Activated gamma-delta T cell (primary cell): ENCODE data around the gene MTHFD1.

Source experiments
- DNase-seq: peaks from one replicate; lab custom pipeline; 2025; lab: John Stamatoyannopoulos, UW

MTHFD1 gene

GRCh38 chr14:64495252-64495651 is 107.1 kb downstream of the MTHFD1 start:
- DNase-seq = no peak

DNA sequence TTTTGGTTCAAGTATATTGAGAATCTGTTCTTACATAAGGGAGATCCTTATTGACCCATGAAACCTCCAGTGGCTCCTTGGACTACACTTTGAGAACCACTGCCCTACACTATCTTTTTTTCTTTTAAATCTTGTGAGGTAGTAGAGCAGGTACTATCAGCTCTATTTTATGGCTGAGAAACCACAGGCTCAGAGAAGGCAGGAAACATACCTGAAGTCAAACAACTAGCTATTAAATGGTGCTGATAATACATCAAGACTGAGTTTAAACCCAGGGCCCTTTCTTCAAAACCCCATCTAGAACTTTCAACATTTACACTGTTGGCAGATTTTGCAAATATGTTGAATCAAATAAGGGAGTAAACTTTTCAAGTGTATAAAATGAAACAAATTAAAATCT is 108.6 kb downstream of the MTHFD1 start:
- DNase-seq = no peak

DNA sequence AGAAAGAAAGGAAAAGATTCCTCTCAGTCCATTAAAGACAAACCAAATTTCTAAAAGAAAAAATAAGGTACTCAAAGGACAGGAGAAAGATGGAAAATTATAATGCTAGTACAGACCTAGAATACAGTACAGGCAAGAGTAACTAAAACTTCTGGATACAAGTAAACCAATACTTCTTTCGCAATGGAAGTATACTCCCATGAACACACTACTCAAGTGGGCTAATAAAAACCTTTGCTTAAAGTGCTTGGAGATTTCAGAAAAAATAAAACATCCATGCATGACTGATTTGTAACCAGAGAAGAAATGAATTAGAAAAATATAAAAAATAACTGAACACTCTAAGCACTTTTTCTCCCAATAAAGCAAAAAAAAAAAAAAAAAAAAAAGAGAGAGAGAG is 111.9 kb downstream of the MTHFD1 start:
- DNase-seq = no peak

DNA sequence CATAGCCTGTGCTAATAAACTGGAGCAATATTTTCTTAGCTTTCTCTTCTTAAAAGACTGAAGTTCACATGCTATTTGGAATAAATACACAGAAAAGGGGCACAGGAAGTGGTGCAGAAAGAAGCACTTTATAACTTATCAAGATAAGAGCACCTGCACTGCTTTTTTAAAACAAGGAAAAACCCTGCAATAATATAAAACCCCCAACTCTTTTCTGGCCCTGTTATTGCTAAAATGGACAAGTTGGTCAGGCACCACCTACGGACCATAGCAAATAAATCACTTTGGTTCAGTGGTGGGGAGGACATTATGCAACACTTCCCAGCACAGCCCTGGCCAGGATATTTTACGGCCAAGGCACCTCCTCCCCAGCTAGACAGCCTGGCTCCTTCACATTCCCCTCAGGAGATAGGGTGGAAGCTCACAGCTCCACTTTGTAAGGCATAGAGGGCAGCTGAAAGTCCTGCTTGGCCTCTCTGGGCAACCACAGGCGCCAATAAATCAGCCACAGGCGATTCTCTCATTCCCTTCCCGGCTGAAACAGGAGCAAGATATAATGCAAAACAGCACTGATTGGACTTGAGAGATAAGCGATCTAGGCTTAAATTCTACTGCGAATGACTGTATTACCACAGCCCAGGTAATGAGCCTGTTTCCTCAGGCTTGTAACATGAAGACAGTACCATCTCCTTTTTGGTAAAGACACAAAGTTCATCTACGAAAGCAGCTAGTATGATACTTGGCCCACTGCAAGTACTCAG is 113.4 kb downstream of the MTHFD1 start:
- no peak for DNase-seq

DNA sequence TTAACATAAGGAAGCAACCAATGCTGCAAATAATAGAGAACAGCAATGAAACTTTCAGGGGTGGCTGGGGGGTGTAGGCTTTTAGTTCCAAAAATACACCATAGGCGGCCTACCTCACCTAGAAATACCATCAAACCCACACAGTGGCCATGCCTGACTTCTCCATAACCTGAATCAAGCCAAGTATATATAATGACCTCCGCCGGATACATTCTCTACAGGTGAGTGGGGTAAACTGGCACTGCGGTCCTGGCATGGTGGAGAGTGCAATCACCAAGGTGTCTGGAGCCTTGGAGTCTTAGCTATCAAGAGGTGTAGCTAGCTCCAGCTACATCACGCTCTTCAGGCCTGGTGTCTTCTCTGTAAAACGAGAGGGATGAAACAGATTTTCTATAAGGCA is 114.3 kb downstream of the MTHFD1 start:
- no peak for DNase-seq

GRCh38 chr14:64502887-64503433 is 114.8 kb downstream of the MTHFD1 start:
- no peak for DNase-seq

DNA sequence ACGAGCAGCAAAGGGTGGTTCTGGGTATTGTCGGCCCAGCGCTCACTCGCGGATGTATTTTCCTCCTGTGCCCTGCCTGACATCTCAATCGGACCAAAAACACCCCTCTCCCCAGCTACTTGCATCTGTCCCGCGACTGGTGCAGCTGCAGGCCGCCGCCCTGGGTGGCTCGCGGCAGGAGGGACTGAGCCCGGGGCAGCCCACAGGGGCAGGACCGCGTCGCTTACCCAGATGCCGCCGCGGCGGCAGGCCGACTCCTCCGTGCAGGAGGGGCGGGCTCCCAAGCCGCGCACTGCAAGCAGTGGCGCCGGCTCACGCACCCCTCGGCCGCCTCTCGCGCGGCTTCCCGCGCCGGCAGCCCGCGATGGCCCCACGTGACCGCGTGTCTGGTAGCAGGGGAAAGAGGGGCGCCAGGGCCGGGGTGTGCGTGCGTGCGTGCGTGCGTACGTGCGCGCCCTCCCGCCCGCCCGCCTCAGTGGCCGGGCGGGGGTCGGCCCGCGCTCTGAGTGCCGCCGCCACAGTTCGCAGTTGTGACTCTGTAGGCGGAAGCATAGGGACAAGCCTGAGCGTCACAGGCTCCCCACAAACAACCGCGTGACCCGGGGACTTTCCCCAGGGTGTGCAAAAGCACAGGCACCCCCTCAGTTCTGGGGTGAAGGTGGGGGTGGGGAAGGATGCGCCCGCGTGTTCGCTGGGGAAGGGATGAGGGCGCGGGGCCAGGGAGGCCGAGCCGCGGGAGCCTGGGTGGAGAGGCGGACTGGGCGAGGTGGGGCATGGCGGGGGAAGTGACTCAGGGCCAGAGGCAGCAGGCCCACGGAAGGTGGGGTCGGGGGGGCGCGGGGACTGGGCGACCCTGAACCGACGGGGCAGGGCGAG is 115.5 kb downstream of the MTHFD1 start, which contains the start of gene ZBTB25:
ZBTB25 (minus strand) TSS at position 405 of the 876 bp plus-strand sequence. CDS start 13,305 bp downstream, outside the sequence.
- peak; percentile 98 for DNase-seq

DNA sequence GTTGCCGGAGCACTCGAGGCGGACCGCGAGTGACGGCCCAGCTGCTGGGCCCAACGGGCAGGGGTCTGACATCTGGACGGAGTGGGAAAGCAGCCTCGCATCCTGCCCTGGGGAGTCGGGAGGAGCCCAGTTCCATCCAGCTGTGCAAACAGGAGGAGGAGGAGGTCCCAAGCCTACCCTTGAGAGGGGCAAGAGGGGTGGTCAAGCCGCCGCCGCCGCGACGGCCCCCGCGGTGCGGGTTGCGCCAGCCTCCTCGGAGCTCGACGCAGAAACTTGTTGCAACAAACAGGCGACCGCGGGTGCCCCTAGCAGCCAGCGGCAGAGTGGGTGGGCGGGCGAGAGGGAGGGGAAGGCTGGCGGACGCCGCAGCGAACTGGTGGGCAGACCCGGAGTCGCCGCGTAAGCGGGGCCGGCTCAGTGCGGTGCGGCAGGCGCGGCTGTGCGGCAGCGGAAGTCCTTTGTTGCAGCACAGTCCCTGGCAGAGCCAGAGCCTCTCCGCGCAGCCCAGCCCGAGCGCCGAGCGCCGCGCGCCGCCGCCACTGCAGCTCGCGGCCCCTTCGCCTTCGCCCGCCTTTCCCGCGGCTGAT is 116.2 kb downstream of the MTHFD1 start, which contains the start of gene ZBTB1:
ZBTB1 (plus strand) TSS at position 461 of the 587 bp plus-strand sequence. CDS start 16,735 bp downstream, outside the sequence.
- peak; percentile 90 for DNase-seq

GRCh38 chr14:64504897-64505794 is 117.0 kb downstream of the MTHFD1 start:
- peak; percentile 69 for DNase-seq

- no peak for DNase-seq
Observed at GRCh38 chr14:64506721-64507120, 118.6 kb downstream of the MTHFD1 start.

- no peak for DNase-seq
Observed at GRCh38 chr14:64507376-64508156, 119.4 kb downstream of the MTHFD1 start.

GRCh38 chr14:64508215-64508776 is 120.1 kb downstream of the MTHFD1 start:
- DNase-seq = no peak

GRCh38 chr14:64509036-64509435 is 120.9 kb downstream of the MTHFD1 start:
- no peak for DNase-seq
